ENCODE results near the gene PQBP1. TPM values are rescaled to one million over a fixed set of nuclear protein-coding genes. Genes with fewer than 3 reads are reported as not detected.

Gene PQBP1, protein sequence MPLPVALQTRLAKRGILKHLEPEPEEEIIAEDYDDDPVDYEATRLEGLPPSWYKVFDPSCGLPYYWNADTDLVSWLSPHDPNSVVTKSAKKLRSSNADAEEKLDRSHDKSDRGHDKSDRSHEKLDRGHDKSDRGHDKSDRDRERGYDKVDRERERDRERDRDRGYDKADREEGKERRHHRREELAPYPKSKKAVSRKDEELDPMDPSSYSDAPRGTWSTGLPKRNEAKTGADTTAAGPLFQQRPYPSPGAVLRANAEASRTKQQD
- total RNA-seq (2022; extraction: Qiagen RNA extraction; ENCODE audit: low read depth): 94.0 to 114 TPM (median 101 TPM) in 5 replicates

DNA sequence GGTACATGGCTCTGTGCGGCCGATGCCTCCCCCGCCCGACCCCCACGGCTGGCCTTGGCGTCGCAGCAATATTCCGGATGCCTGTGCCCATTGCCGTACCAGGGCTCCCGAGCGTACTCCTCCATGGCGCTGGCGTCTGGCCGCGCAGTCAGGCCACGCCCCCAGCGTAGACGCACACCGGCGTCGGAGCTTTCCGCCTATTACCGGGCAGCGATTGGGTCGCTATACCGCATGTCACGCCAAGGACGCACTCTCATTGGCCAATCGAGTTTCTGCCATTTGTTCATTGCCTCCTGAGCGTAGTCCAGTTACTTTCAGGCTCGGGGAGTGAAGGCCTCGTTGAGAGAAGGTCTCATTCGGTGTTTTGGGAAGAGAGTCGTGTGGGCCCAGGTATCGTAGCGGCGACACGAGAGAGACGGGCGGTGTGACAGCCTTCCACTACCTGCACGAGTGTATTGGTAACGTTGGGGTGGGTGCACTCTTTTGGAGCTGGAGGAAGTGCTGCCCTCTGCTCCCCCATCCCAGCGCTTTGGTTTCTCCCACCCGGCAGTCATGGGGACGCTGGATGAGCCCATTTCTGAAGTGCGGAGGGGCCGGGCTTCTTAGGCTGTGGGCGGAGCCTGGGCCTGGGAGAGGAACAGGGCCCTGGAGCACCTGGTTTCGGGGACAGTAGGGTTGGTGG is at the start of gene PQBP1, which contains the start of gene TIMM17B:
PQBP1 (plus strand) TSS at position 306 of the 682 bp plus-strand sequence. CDS start 580 bp downstream, outside the sequence.
TIMM17B (minus strand) TSS at position 144 of the 682 bp plus-strand sequence; CDS start at position 125, 19 bp downstream.

DNA sequence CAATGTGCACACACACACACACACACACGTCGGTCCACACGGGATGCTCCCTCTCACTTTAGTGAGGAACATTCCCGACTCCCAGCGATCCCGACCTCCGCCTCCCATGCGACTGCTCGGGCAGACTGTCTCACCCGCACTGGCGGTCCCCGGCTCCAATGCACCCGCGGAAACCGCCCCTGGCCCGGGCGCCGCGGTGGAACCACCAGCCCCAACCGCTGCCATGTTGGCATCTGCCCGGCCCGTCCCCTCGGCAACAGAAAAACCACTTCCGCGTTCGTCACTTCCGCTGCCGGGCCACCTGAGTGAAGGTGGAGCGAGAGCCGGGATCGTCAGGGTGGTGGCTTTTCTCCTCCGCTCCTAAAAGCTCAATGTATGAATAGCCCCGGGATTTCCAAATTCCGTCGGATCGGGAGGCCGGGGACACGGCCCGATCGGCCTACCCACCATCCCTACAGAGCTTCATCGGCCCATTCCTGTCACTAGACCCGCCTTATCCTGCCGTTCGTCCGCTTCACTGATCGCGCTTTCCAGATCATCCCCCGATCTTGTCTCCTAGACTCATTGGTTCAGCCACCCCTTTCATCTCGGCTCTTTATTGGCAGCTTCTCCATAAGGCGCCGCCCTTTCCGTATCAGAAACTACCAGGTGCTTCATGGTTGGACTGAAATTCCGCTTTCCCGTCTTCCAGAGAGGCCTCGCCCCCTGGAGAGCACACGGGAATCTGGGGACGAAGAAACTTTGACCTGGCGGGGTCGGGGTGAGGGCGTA is 13.9 kb downstream of the PQBP1 start, which contains the start of gene SLC35A2:
SLC35A2 (minus strand) TSS at position 235 of the 771 bp plus-strand sequence; CDS start at position 225, 10 bp downstream.

DNA sequence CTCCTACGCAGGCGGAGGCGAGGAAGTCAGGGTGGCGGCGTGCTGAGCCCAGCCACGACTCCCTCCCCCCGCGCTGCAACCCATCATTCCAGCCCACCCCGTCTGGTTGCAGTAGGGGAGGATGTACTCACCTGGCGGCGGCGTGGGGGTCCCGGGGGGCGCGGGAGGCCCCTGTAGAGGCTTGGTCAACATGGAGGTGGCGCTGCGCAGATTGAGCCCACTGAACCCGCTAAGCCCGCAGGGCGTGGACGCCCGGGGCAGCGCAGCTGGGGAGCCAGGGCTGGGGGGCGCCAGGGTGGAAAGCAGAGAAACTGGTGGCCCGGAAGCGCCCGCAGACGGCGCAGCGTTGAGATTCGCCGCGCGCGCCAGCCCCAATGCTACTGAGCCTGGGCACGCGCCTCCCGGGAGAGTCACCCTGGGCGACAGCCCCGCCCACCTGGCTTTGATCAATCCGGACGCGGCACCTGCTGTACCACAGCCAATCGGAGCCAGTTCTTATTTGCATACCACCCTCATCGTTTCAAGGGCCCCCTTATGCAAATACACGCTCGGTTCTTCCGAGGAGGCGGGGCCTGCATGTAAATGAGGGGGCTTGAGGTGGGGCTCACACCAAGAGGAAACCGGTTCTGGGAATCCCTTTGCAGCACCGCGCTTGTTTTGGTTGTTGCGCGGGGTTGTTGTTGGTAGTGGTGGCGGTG is 21.1 kb downstream of the PQBP1 start, which contains the start of gene PIM2:
PIM2 (minus strand) TSS at position 382 of the 698 bp plus-strand sequence; CDS start at position 192, 190 bp downstream.

Other genes with a start within 250 kb of the PQBP1 start
- gene WAS, start 214.1 kb upstream of the PQBP1 start, total RNA-seq (2022; extraction: Qiagen RNA extraction; ENCODE audit: low read depth): 0.09 to 0.39 TPM (median 0.18 TPM) in 5 replicates
- 21.1 to 23.8 TPM (median 21.9 TPM) in 5 replicates for gene SUV39H1, start 201.2 kb upstream of the PQBP1 start, total RNA-seq (2022; extraction: Qiagen RNA extraction; ENCODE audit: low read depth)
- gene GLOD5, start 136.2 kb upstream of the PQBP1 start, total RNA-seq (2022; extraction: Qiagen RNA extraction; ENCODE audit: low read depth): not detected in 5 replicates
- gene GATA1, start 111.3 kb upstream of the PQBP1 start, total RNA-seq (2022; extraction: Qiagen RNA extraction; ENCODE audit: low read depth): not detected in 5 replicates
- 25.5 to 31.5 TPM (median 30.2 TPM) in 5 replicates for gene HDAC6, start 95.9 kb upstream of the PQBP1 start, total RNA-seq (2022; extraction: Qiagen RNA extraction; ENCODE audit: low read depth)
- 0.06 to 0.17 TPM (median 0.13 TPM) in 3 of 5 replicates, not detected in the others for gene ERAS, start 71.4 kb upstream of the PQBP1 start, total RNA-seq (2022; extraction: Qiagen RNA extraction; ENCODE audit: low read depth)
- gene PCSK1N, start 62.3 kb upstream of the PQBP1 start, total RNA-seq (2022; extraction: Qiagen RNA extraction; ENCODE audit: low read depth): 12.5 to 45.5 TPM (median 39.5 TPM) in 5 replicates
- 84.7 to 110 TPM (median 97.3 TPM) in 5 replicates for gene TIMM17B, start 162 bp upstream of the PQBP1 start, total RNA-seq (2022; extraction: Qiagen RNA extraction; ENCODE audit: low read depth)
- 57.8 to 68.9 TPM (median 66.8 TPM) in 5 replicates for gene SLC35A2, start 13.7 kb downstream of the PQBP1 start, total RNA-seq (2022; extraction: Qiagen RNA extraction; ENCODE audit: low read depth)
- gene PIM2, start 21.1 kb downstream of the PQBP1 start, total RNA-seq (2022; extraction: Qiagen RNA extraction; ENCODE audit: low read depth): 9.4 to 11.6 TPM (median 10.2 TPM) in 5 replicates
- gene OTUD5, start 59.7 kb downstream of the PQBP1 start, total RNA-seq (2022; extraction: Qiagen RNA extraction; ENCODE audit: low read depth): 56.9 to 67.2 TPM (median 63.1 TPM) in 5 replicates
- gene KCND1, start 73.9 kb downstream of the PQBP1 start, total RNA-seq (2022; extraction: Qiagen RNA extraction; ENCODE audit: low read depth): 1.2 to 1.6 TPM (median 1.3 TPM) in 5 replicates
- gene GRIPAP1, start 104.3 kb downstream of the PQBP1 start, total RNA-seq (2022; extraction: Qiagen RNA extraction; ENCODE audit: low read depth): 15.1 to 24.5 TPM (median 22.6 TPM) in 5 replicates
- gene TFE3, start 145.4 kb downstream of the PQBP1 start, total RNA-seq (2022; extraction: Qiagen RNA extraction; ENCODE audit: low read depth): 49.6 to 63.0 TPM (median 61.3 TPM) in 5 replicates
- 2.7 to 4.6 TPM (median 3.9 TPM) in 5 replicates for gene CCDC120, start 161.1 kb downstream of the PQBP1 start, total RNA-seq (2022; extraction: Qiagen RNA extraction; ENCODE audit: low read depth)
- 38.4 to 47.1 TPM (median 41.9 TPM) in 5 replicates for gene PRAF2, start 176.1 kb downstream of the PQBP1 start, total RNA-seq (2022; extraction: Qiagen RNA extraction; ENCODE audit: low read depth)
- gene WDR45, start 182.0 kb downstream of the PQBP1 start, total RNA-seq (2022; extraction: Qiagen RNA extraction; ENCODE audit: low read depth): 52.8 to 63.0 TPM (median 58.4 TPM) in 5 replicates
- 21.5 to 26.5 TPM (median 24.5 TPM) in 5 replicates for gene GPKOW, start 225.8 kb downstream of the PQBP1 start, total RNA-seq (2022; extraction: Qiagen RNA extraction; ENCODE audit: low read depth)

Data from A549 treated with DMSO at 1 μM for 4 hours (cell line).